CD4-positive, alpha-beta T cell treated with Interleukin-15 for 1 hour (primary cell): ENCODE results near the gene TENM4.

Source experiments
- DNase-seq: peaks from one replicate; pipeline ENCODE4 v3.0.0-alpha.2; 2020

TENM4 gene

GRCh38 chr11:79074547-79074946, 366.3 kb downstream of the TENM4 start:
- no peak for DNase-seq

- no peak for DNase-seq
Measured at GRCh38 chr11:79071190-79071589, 369.6 kb downstream of the TENM4 start.

GRCh38 chr11:79070518-79070917, 370.3 kb downstream of the TENM4 start:
- DNase-seq = no peak

- DNase-seq = no peak
Measured at GRCh38 chr11:79069504-79069903, 371.3 kb downstream of the TENM4 start.

GRCh38 chr11:79068356-79068755, 372.5 kb downstream of the TENM4 start:
- no peak for DNase-seq

GRCh38 chr11:79067352-79067679, 373.5 kb downstream of the TENM4 start:
- no peak for DNase-seq

- DNase-seq = no peak
Measured at GRCh38 chr11:79066456-79067351, 374.1 kb downstream of the TENM4 start.

- DNase-seq = no peak
Measured at GRCh38 chr11:79062814-79063762, 377.7 kb downstream of the TENM4 start.

- no peak for DNase-seq
Measured at GRCh38 chr11:79060081-79060953, 380.5 kb downstream of the TENM4 start.

- no peak for DNase-seq
Measured at GRCh38 chr11:79059141-79059540, 381.7 kb downstream of the TENM4 start.

GRCh38 chr11:79055856-79056631, 384.8 kb downstream of the TENM4 start:
- no peak for DNase-seq

- no peak for DNase-seq
Measured at GRCh38 chr11:79054636-79055035, 386.2 kb downstream of the TENM4 start.

GRCh38 chr11:79052544-79052943, 388.3 kb downstream of the TENM4 start:
- DNase-seq = no peak

GRCh38 chr11:79050786-79051185, 390.0 kb downstream of the TENM4 start:
- no peak for DNase-seq

GRCh38 chr11:79049741-79050179, 391.1 kb downstream of the TENM4 start:
- DNase-seq = no peak

GRCh38 chr11:79047980-79048379, 392.9 kb downstream of the TENM4 start:
- DNase-seq = no peak

- no peak for DNase-seq
Measured at GRCh38 chr11:79047321-79047720, 393.5 kb downstream of the TENM4 start.

- DNase-seq = no peak
Measured at GRCh38 chr11:79046366-79046765, 394.5 kb downstream of the TENM4 start.

- DNase-seq = no peak
Measured at GRCh38 chr11:79045800-79046304, 395.0 kb downstream of the TENM4 start.

GRCh38 chr11:79045018-79045799, 395.6 kb downstream of the TENM4 start:
- DNase-seq = no peak

GRCh38 chr11:79044201-79044600, 396.6 kb downstream of the TENM4 start:
- DNase-seq = no peak
